ENCODE results near the gene TRIM59.

TRIM59 gene

GRCh38 chr3:160412477-160412876 is 37.1 kb downstream of the TRIM59 start:
- no peak for TF ChIP-seq POLR2AphosphoS5 (IDR thresholded peaks at IDR 0.05; ENCODE audit: low read depth, low read length)
- no peak for TF ChIP-seq FOXP2 (optimal IDR thresholded peaks at IDR 0.05; ENCODE audit: borderline replicate concordance, extremely low read depth, extremely low read length, insufficient read depth)
- TF ChIP-seq, protein P1, sequence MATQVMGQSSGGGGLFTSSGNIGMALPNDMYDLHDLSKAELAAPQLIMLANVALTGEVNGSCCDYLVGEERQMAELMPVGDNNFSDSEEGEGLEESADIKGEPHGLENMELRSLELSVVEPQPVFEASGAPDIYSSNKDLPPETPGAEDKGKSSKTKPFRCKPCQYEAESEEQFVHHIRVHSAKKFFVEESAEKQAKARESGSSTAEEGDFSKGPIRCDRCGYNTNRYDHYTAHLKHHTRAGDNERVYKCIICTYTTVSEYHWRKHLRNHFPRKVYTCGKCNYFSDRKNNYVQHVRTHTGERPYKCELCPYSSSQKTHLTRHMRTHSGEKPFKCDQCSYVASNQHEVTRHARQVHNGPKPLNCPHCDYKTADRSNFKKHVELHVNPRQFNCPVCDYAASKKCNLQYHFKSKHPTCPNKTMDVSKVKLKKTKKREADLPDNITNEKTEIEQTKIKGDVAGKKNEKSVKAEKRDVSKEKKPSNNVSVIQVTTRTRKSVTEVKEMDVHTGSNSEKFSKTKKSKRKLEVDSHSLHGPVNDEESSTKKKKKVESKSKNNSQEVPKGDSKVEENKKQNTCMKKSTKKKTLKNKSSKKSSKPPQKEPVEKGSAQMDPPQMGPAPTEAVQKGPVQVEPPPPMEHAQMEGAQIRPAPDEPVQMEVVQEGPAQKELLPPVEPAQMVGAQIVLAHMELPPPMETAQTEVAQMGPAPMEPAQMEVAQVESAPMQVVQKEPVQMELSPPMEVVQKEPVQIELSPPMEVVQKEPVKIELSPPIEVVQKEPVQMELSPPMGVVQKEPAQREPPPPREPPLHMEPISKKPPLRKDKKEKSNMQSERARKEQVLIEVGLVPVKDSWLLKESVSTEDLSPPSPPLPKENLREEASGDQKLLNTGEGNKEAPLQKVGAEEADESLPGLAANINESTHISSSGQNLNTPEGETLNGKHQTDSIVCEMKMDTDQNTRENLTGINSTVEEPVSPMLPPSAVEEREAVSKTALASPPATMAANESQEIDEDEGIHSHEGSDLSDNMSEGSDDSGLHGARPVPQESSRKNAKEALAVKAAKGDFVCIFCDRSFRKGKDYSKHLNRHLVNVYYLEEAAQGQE (IDR thresholded peaks at IDR 0.05; ENCODE audit: insufficient read depth in 1 of 2, low read depth in 2 of 2, low read length in 2 of 2), result no peak
- no peak for TF ChIP-seq TAF1 (IDR thresholded peaks at IDR 0.05; ENCODE audit: borderline replicate concordance, insufficient read depth, low read length)
- no peak for TF ChIP-seq SIN3A (IDR thresholded peaks at IDR 0.05; ENCODE audit: borderline replicate concordance, insufficient read depth, low read length)

GRCh38 chr3:160409812-160410610 is 39.6 kb downstream of the TRIM59 start:
- TF ChIP-seq, protein P1 (IDR thresholded peaks at IDR 0.05; ENCODE audit: insufficient read depth in 1 of 2, low read depth in 2 of 2, low read length in 2 of 2), result no peak
- TF ChIP-seq SIN3A (IDR thresholded peaks at IDR 0.05; ENCODE audit: borderline replicate concordance, insufficient read depth, low read length) (no peak), FOXP2 (optimal IDR thresholded peaks at IDR 0.05; ENCODE audit: borderline replicate concordance, extremely low read depth, extremely low read length, insufficient read depth) (no peak), TAF1 (IDR thresholded peaks at IDR 0.05; ENCODE audit: borderline replicate concordance, insufficient read depth, low read length) (no peak), POLR2AphosphoS5 (IDR thresholded peaks at IDR 0.05; ENCODE audit: low read depth, low read length) (no peak)

DNA sequence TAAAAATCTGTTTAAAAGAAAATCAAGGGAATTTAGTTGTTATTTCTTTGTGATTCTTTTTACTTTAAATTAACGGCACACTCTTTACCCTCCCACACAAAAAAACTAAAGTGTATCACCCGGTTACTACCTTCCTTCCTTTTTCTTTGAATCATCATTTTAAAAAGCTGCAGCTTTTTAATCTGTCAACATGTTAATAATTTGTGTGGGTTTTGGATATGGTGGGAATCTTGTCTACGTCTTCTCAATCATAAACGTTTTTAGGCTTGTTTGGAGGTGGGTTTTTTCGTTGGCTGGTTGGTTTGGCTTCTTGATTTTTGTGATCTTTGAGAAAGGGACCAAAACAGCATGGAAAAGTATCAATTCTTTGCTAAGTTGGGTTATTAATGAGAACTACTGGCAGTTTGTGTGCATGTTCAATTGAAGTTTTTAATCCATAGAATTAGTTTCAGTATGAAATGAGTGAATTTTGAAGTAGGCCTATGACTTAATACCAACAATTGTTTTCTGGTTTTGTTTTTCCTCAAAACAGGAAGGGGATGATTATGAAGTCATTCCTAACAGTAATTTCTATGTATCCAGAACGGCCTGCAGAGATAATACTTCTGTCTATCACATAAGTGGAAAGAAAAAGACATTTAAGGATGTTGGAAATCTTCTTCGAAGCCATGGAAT is 45.7 kb downstream of the TRIM59 start:
- no peak for TF ChIP-seq POLR2AphosphoS5 (IDR thresholded peaks at IDR 0.05; ENCODE audit: low read depth, low read length)
- TF ChIP-seq, protein P1 (IDR thresholded peaks at IDR 0.05; ENCODE audit: insufficient read depth in 1 of 2, low read depth in 2 of 2, low read length in 2 of 2), result no peak
- TF ChIP-seq FOXP2 (optimal IDR thresholded peaks at IDR 0.05; ENCODE audit: borderline replicate concordance, extremely low read depth, extremely low read length, insufficient read depth), result no peak
- TF ChIP-seq TAF1 (IDR thresholded peaks at IDR 0.05; ENCODE audit: borderline replicate concordance, insufficient read depth, low read length), result no peak
- no peak for TF ChIP-seq SIN3A (IDR thresholded peaks at IDR 0.05; ENCODE audit: borderline replicate concordance, insufficient read depth, low read length)

DNA sequence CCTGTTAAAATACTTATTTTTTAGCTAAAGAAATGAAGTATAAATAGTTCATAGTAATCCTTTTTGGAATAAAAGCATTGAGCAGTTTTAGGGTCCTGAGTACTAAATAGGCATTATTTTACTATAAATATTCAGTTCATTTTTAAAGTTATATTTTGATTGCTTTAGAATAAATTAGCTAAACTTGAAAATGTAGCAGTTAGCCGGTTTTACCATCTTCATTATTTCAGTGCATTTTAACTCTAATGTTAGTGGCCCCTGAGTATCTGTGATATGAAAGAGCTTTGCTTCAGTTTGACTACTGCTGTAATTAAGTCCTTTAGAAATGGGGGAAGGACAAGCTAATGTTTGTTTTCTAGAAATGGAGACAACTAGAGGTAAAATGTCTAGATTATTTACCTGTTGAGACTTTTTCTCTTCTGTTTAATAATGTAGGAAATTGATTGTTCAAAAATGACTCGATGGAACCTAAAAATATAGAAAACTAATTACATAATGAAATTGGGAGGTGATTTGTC is 46.5 kb downstream of the TRIM59 start:
- TF ChIP-seq FOXP2 (optimal IDR thresholded peaks at IDR 0.05; ENCODE audit: borderline replicate concordance, extremely low read depth, extremely low read length, insufficient read depth), result no peak
- TF ChIP-seq POLR2AphosphoS5 (IDR thresholded peaks at IDR 0.05; ENCODE audit: low read depth, low read length), result no peak
- TF ChIP-seq, protein P1 (IDR thresholded peaks at IDR 0.05; ENCODE audit: insufficient read depth in 1 of 2, low read depth in 2 of 2, low read length in 2 of 2), result no peak
- no peak for TF ChIP-seq TAF1 (IDR thresholded peaks at IDR 0.05; ENCODE audit: borderline replicate concordance, insufficient read depth, low read length)

All from PFSK-1 (cell line).